Lower lobe of right lung (tissue), 2 donors: Measurements from ENCODE around the gene RTN4R. TPM values are rescaled to one million over a fixed set of nuclear protein-coding genes. Genes with fewer than 3 reads are reported as not detected.

Experiments
- ATAC-seq, 2 donors: fragments of 200-7000 bp; cut with Tn5 transposase; one replicate each; pipeline ENCODE4 v1.9.1; 2020 to 2022; ENCODE audit warnings: mild to moderate bottlenecking in 2 of 2, moderate library complexity in 2 of 2
- DNase-seq: peaks from one replicate; pipeline ENCODE4 v3.0.0-alpha.2; 2020
- H3K27ac ChIP-seq: fragments of 200-600 bp; one replicate; pipeline ENCODE4 v1.8.0; 2022
- H3K27me3 ChIP-seq: fragments of 200-600 bp; one replicate; pipeline ENCODE4 v1.8.0; 2022; ENCODE audit warnings: low read depth
- H3K36me3 ChIP-seq: fragments of 200-600 bp; one replicate; pipeline ENCODE4 v1.8.0; 2022; ENCODE audit warnings: mild to moderate bottlenecking
- H3K4me1 ChIP-seq: fragments of 200-600 bp; one replicate; pipeline ENCODE4 v1.8.0; 2022
- H3K4me3 ChIP-seq: fragments of 200-600 bp; one replicate; pipeline ENCODE4 v1.8.0; 2022; ENCODE audit warnings: mild to moderate bottlenecking
- H3K9me3 ChIP-seq: fragments of 200-600 bp; one replicate; pipeline ENCODE4 v1.8.0; 2022
- CTCF ChIP-seq: fragments of 200-600 bp; IDR thresholded peaks from one replicate; pipeline ENCODE4 v1.8.0; 2022; ENCODE audit warnings: antibody characterized with exemption, mild to moderate bottlenecking
- intact Hi-C: fragments of 100-400 bp; cut with DNase I; formaldehyde crosslinking; loops from one replicate; pipeline ENCODE4 v1.11.0; 2022
- total RNA-seq: library from RNA; stranded (reverse); fragmentation: NEBNext Ultra II Directional; extraction: Animal tissue kit (Norgen Biotek cat#: 25700); gene quantifications from one replicate; pipeline ENCODE4 v1.2.1, GENCODE V29; 2021
- donor health status: DM: no; HTN: yes; CAD: no; lungs with severe emphysema.

Gene RTN4R
- total RNA-seq, 1 donor from 2014 or later: 9.6 TPM

GRCh38 chr22:20224256-20224626, 43.9 kb downstream of the RTN4R start:
- ATAC-seq: no peak

GRCh38 chr22:20223421-20224255, 44.5 kb downstream of the RTN4R start:
- DNase-seq (no peak), ATAC-seq (no peak)
- Histone ChIP-seq H3K4me3 (no peak overlapping the region), H3K36me3 (no peaks in the 10 kb centered on the region), H3K9me3 (peaks cover 4% of the 10 kb centered on the region), H3K27ac (no peak overlapping the region), H3K27me3 (no peaks in the 10 kb centered on the region), H3K4me1 (no peaks in the 10 kb centered on the region)
- no peak for TF ChIP-seq CTCF
- intact Hi-C loops: no loop called here

More at GRCh38 chr22:20224256-20224626, 43.9 kb downstream of the RTN4R start:
- no peaks in the 10 kb centered on the region for H3K4me1 ChIP-seq
- H3K27ac ChIP-seq: no peak overlapping the region
- peaks cover 4% of the 10 kb centered on the region for H3K9me3 ChIP-seq
- TF ChIP-seq CTCF: no peak
- DNase-seq: no peak
- no peaks in the 10 kb centered on the region for H3K27me3 ChIP-seq
- intact Hi-C loops: no loop called here
- H3K4me3 ChIP-seq: no peak overlapping the region
- no peaks in the 10 kb centered on the region for H3K36me3 ChIP-seq

- no peak overlapping the region for H3K27ac ChIP-seq
- H3K4me3 ChIP-seq: no peak overlapping the region
- H3K9me3 ChIP-seq: peaks cover 4% of the 10 kb centered on the region
- no peaks in the 10 kb centered on the region for H3K36me3 ChIP-seq
- no peak for TF ChIP-seq CTCF
- H3K4me1 ChIP-seq: no peaks in the 10 kb centered on the region
- no peaks in the 10 kb centered on the region for H3K27me3 ChIP-seq
- no peak for ATAC-seq
- no peak for DNase-seq
- intact Hi-C loops: no loop called here
Observed at GRCh38 chr22:20222764-20223420, 45.2 kb downstream of the RTN4R start.

GRCh38 chr22:20221421-20222340, 46.4 kb downstream of the RTN4R start:
- no peak overlapping the region for H3K27ac ChIP-seq
- TF ChIP-seq CTCF: no peak
- no peaks in the 10 kb centered on the region for H3K4me1 ChIP-seq
- no peak for DNase-seq
- H3K4me3 ChIP-seq: no peak overlapping the region
- intact Hi-C loops: no loop called here
- H3K27me3 ChIP-seq: no peaks in the 10 kb centered on the region
- H3K36me3 ChIP-seq: no peaks in the 10 kb centered on the region
- peak in 1 of 2 donors; percentile 34 for ATAC-seq
- peaks cover 4% of the 10 kb centered on the region for H3K9me3 ChIP-seq

- intact Hi-C loops: no loop called here
- H3K27me3 ChIP-seq: no peaks in the 10 kb centered on the region
- no peaks in the 10 kb centered on the region for H3K4me1 ChIP-seq
- H3K36me3 ChIP-seq: no peaks in the 10 kb centered on the region
- no peak overlapping the region for H3K4me3 ChIP-seq
- H3K9me3 ChIP-seq: peaks cover 4% of the 10 kb centered on the region
- ATAC-seq (no peak), DNase-seq (no peak)
- no peak overlapping the region for H3K27ac ChIP-seq
- no peak for TF ChIP-seq CTCF
Observed at GRCh38 chr22:20220629-20221026, 47.5 kb downstream of the RTN4R start.
